ENCODE data around the gene LRRC74B. TPM values are rescaled to one million over a fixed set of nuclear protein-coding genes. Genes with fewer than 3 reads are reported as not detected.
"Not testable (repeated sequence)": the region's sequence is repeated elsewhere in the genome, so short reads cannot be mapped to it uniquely, and the experiment has no call there.

The LRRC74B gene
- total RNA-seq, 1 donor from 2014 or later = not detected

GRCh38 chr22:21087119-21087518, 41.4 kb downstream of the LRRC74B start:
- no peak for TF ChIP-seq CTCF (IDR thresholded peaks at IDR 0.05)
- DNase-seq (no peak), ATAC-seq (no peak)
- Histone ChIP-seq H3K9me3 (no peaks in the 10 kb centered on the region), H3K36me3 (no peaks in the 10 kb centered on the region), H3K27me3 (no peaks in the 10 kb centered on the region), H3K4me3 (no peak overlapping the region), H3K4me1 (no peaks in the 10 kb centered on the region), H3K27ac (no peak overlapping the region)
- intact Hi-C loops (cut with DNase I) = no loop called here

DNA sequence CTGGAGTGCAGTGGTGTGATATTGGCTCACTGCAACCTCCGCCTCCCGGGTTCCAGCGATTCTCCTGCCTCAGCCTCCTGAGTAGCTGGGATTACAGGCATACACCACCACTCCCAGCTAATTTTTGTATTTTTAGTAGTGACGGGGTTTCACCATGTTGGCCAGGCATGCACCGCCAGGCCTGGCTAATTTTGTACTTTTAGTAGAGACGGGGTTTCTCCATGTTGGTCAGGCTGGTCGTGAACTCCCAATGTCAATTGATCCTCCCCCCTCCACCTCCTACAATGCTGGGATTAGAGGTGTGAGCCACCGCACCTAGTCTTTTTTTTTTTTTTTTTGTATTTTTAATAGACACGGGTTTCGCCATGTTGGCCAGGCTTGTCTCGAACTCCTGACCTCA, 42.2 kb downstream of the LRRC74B start:
- intact Hi-C loops (cut with DNase I); DNase-seq; H3K4me3 ChIP-seq; ATAC-seq; H3K36me3 ChIP-seq; H3K27me3 ChIP-seq; H3K4me1 ChIP-seq; H3K9me3 ChIP-seq; H3K27ac ChIP-seq: not testable (repeated sequence)

GRCh38 chr22:21091220-21091619, 45.5 kb downstream of the LRRC74B start:
- H3K27me3 ChIP-seq; H3K4me3 ChIP-seq; DNase-seq; H3K4me1 ChIP-seq; H3K9me3 ChIP-seq; H3K27ac ChIP-seq; H3K36me3 ChIP-seq; intact Hi-C loops (cut with DNase I); ATAC-seq: not testable (repeated sequence)

DNA sequence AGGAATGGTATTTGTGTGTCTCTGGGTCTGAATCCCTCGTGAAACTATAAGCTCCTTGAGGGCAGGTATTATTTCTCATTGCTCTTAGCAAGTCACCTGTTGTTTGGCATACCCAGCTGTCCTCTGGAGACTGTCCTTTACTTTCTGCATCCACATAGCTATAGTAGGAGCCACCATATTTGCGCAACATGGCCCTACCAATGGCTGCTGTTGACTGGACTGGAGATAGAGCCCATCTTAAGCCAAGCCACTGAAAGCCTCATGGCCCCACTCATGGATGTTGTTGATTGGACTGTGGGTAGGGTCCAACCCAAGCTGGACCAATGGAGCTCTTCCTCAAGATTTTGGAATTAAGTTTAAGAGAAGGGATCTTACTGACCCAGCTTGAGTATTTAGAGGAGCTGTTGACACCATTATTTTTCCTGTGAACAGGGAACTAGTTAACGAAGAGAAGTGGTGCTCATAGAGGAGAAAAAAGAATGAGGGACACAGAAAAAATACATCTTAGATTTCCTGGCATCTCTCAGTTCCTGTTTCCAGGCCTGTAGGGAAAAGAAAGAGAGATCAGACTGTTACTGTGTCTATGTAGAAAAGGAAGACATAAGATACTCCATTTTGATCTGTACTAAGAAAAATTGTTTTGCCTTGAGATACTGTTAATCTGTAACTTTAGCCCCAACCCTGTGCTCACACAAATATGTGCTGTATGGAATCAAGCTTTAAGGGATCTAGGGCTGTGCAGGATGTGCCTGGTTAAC, 47.2 kb downstream of the LRRC74B start:
- ATAC-seq (no peak), DNase-seq (no peak)
- intact Hi-C loops (cut with DNase I) = no loop called here
- Histone ChIP-seq H3K27ac (no peak overlapping the region), H3K27me3 (no peaks in the 10 kb centered on the region), H3K4me1 (no peaks in the 10 kb centered on the region), H3K9me3 (no peaks in the 10 kb centered on the region), H3K4me3 (no peak overlapping the region), H3K36me3 (no peaks in the 10 kb centered on the region)
- no peak for TF ChIP-seq CTCF (IDR thresholded peaks at IDR 0.05)

- H3K36me3 ChIP-seq; ATAC-seq; H3K4me3 ChIP-seq; DNase-seq; H3K27me3 ChIP-seq; intact Hi-C loops (cut with DNase I); H3K27ac ChIP-seq; H3K9me3 ChIP-seq; H3K4me1 ChIP-seq: not testable (repeated sequence)
Measured at GRCh38 chr22:21093555-21094137, 47.9 kb downstream of the LRRC74B start.

DNA sequence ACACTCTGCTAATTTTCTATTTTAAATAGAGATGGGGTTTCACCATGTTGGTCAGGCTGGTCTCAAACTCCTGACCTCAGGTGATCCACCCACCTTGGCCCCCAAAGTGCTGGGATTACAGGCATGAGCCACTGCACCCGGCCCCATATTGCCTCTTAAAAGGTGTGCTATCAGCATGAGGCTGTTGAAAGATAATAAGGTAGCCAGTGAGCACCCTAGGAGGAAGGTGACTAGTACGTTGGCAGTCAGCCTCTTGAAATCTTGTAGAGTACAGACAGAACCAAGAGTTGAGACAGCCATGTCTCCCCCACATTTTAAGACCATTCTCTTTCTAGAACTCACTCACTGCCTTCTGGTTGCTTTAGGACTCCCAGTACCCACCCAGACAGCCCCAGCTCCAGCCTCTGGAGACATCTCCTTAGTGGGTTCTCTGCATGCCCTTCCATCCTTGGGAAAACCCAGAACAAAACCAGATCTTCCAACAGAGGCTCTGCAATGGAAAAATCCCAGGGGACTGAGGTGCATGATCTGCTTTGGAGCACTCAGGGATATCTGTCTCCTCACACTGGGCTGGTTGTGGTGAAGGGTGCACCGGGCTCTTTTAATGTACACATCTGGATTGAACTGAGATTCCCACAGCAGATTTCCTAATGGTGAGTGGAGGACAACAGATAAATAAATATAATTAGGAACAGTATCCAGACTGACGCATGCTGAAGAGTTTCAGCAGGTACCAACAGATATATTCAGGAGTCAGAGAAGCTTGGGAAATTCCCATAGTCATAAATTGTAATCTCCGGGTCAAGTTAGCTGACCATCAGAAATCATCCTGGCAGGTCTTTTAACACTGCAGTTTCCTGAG, 49.4 kb downstream of the LRRC74B start:
- H3K9me3 ChIP-seq = no peaks in the 10 kb centered on the region
- no peak for TF ChIP-seq CTCF (IDR thresholded peaks at IDR 0.05)
- no peaks in the 10 kb centered on the region for H3K4me1 ChIP-seq
- no peak overlapping the region for H3K27ac ChIP-seq
- no peaks in the 10 kb centered on the region for H3K27me3 ChIP-seq
- H3K36me3 ChIP-seq = no peaks in the 10 kb centered on the region
- ATAC-seq (no peak), DNase-seq (no peak)
- intact Hi-C loops (cut with DNase I) = no loop called here
- H3K4me3 ChIP-seq = no peak overlapping the region

DNA sequence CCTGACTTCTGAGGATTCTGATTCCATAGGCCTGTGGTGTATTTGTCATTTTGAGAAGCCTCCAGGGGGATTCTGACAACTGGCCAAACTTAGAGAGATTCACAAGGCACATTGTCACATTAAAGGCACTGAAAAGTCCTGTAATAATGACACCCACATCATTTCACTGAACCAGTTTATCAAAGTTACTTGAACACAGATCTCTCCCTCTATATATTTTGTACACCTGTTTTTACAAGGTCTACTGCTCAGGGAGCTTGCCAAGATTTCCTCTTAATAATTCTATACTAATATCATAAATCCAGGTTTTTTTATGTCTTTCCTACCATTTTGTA, 50.0 kb downstream of the LRRC74B start:
- Histone ChIP-seq H3K9me3 (no peaks in the 10 kb centered on the region), H3K36me3 (no peaks in the 10 kb centered on the region), H3K27me3 (no peaks in the 10 kb centered on the region), H3K27ac (no peak overlapping the region), H3K4me3 (no peak overlapping the region), H3K4me1 (no peaks in the 10 kb centered on the region)
- DNase-seq = no peak
- no peak for ATAC-seq
- intact Hi-C loops (cut with DNase I) = no loop called here
- TF ChIP-seq CTCF (IDR thresholded peaks at IDR 0.05) = no peak

GRCh38 chr22:21096878-21097277, 51.1 kb downstream of the LRRC74B start:
- intact Hi-C loops (cut with DNase I); H3K4me3 ChIP-seq; H3K36me3 ChIP-seq; ATAC-seq; H3K27ac ChIP-seq; H3K4me1 ChIP-seq; H3K9me3 ChIP-seq; DNase-seq; H3K27me3 ChIP-seq: not testable (repeated sequence)
